Suprapubic skin (tissue), 3 donors: ENCODE measurements around the gene ABHD16A.

Source experiments
- CTCF ChIP-seq, 2 donors: fragments of 200-600 bp in 1 of 2; fragments of 450-650 bp in 1 of 2; sonication (generic) in 1 of 2; IDR thresholded peaks; one replicate each; pipeline ENCODE4 v1.5.1; 2016 to 2019; ENCODE audit warnings: antibody characterized with exemption in 2 of 2, mild to moderate bottlenecking in 1 of 2, moderate library complexity in 1 of 2
- POLR2AphosphoS5 ChIP-seq, 3 donors: sonication (generic); formaldehyde crosslinking; IDR thresholded peaks; one replicate each; pipeline ENCODE4 v1.6.1; 2017; ENCODE audit warnings: antibody characterized with exemption in 3 of 3

- TF ChIP-seq CTCF (IDR thresholded peaks at IDR 0.05) (no peak), POLR2AphosphoS5 (IDR thresholded peaks at IDR 0.05) (no peak)
Observed at GRCh38 chr6:31713991-31714684, 11.0 kb upstream of the ABHD16A start.
